Karpas-422 (cell line): ENCODE data around the gene YY1. TPM values are rescaled to one million over a fixed set of nuclear protein-coding genes. Genes with fewer than 3 reads are reported as not detected.
A peak's percentile ranks its signal among the peaks of the same experiment; 100 is the strongest.
"Not testable (repeated sequence)": the region's sequence is repeated elsewhere in the genome, so short reads cannot be mapped to it uniquely, and the experiment has no call there.

Experiments
- DNase-seq: peaks from one replicate; pipeline ENCODE4 v3.0.0-alpha.2; 2015
- H2AFZ ChIP-seq: fragments of 200-600 bp; sonication (generic); 2 replicates; pipeline ENCODE4 v1.6.1; 2014; ENCODE audit warnings: antibody characterized with exemption, low read length, mixed read lengths
- H3K27ac ChIP-seq: fragments of 200-600 bp; sonication (generic); 2 replicates; pipeline ENCODE4 v1.5.1; 2014; ENCODE audit warnings: mild to moderate bottlenecking, low read length, moderate library complexity
- H3K27me3 ChIP-seq: fragments of 200-600 bp; sonication (generic); 2 replicates; pipeline ENCODE4 v1.6.1; 2014; ENCODE audit warnings: low read length, mixed read lengths
- H3K36me3 ChIP-seq: fragments of 200-600 bp; sonication (generic); 2 replicates; pipeline ENCODE4 v1.6.1; 2014; ENCODE audit warnings: low read length, mixed read lengths; ENCODE audit not compliant: insufficient read depth
- H3K4me1 ChIP-seq: fragments of 200-600 bp; sonication (generic); 2 replicates; pipeline ENCODE4 v1.6.1; 2014; ENCODE audit warnings: mild to moderate bottlenecking, low read length, mixed read lengths
- H3K4me2 ChIP-seq: fragments of 200-600 bp; sonication (generic); 2 replicates; pipeline ENCODE4 v1.6.1; 2014; ENCODE audit warnings: low read length, low read depth, mild to moderate bottlenecking; ENCODE audit not compliant: poor library complexity, severe bottlenecking
- H3K4me3 ChIP-seq: fragments of 200-600 bp; sonication (generic); 2 replicates; pipeline ENCODE4 v1.5.1; 2014; ENCODE audit warnings: mild to moderate bottlenecking, antibody characterized with exemption, low read length, mixed read lengths
- H3K79me2 ChIP-seq: fragments of 200-600 bp; sonication (generic); 2 replicates; pipeline ENCODE4 v1.6.1; 2014; ENCODE audit warnings: mild to moderate bottlenecking, low read length, mixed read lengths
- H3K9ac ChIP-seq: fragments of 200-600 bp; sonication (generic); 2 replicates; pipeline ENCODE4 v1.6.0; 2014; ENCODE audit warnings: low read length
- H3K9me2 ChIP-seq: fragments of 200-600 bp; sonication (generic), shearing (Covaris generic); replicated peaks from 2 replicates; pipeline ENCODE4 v1.6.0; 2014; ENCODE audit warnings: mild to moderate bottlenecking, low read length, moderate library complexity; ENCODE audit not compliant: insufficient read depth
- H3K9me3 ChIP-seq: fragments of 300-700, 200-600 bp; sonication (generic); 2 replicates; pipeline ENCODE4 v1.6.1; 2014; ENCODE audit warnings: low read length, mixed read lengths
- H4K20me1 ChIP-seq: fragments of 200-600 bp; sonication (generic); 2 replicates; pipeline ENCODE4 v1.6.1; 2014; ENCODE audit warnings: mild to moderate bottlenecking, antibody characterized with exemption, low read length, low read depth; ENCODE audit not compliant: insufficient read depth
- total RNA-seq: library from RNA; depleted of rRNA; stranded (reverse); fragments of >200 nt; shearing (Covaris generic); gene quantifications from 2 replicates; pipeline ENCODE4 v1.2.3, GENCODE V29; 2014; ENCODE audit warnings: low replicate concordance

Gene YY1
- total RNA-seq, 1 experiment from 2014 or later: 115 TPM

GRCh38 chr14:100305324-100306100, 66.6 kb downstream of the YY1 start:
- Histone ChIP-seq H3K4me3 (peak overlapping the region; percentile 70; the same call in 1 of the 2 replicates), H3K9ac (peak overlapping the region; percentile 69), H3K27ac (no peak overlapping the region), H4K20me1 (peaks cover 16% of the 10 kb centered on the region; the same call in 1 of the 2 replicates), H3K4me1 (peaks cover 33% of the 10 kb centered on the region), H3K36me3 (no peaks in the 10 kb centered on the region), H3K4me2 (peak overlapping the region; percentile 88), H2AFZ (no peak overlapping the region), H3K27me3 (no peaks in the 10 kb centered on the region), H3K9me2 (no peaks in the 10 kb centered on the region), H3K9me3 (no peaks in the 10 kb centered on the region), H3K79me2 (no peaks in the 10 kb centered on the region)
- DNase-seq: no peak

- H3K36me3 ChIP-seq: no peaks in the 10 kb centered on the region
- H3K4me1 ChIP-seq: peaks cover 39% of the 10 kb centered on the region
- peak within 1 kb of the TSS; percentile 88 for H3K4me2 ChIP-seq
- no peak within 1 kb of the TSS for H3K27ac ChIP-seq
- peaks cover 16% of the 10 kb centered on the region; the same call in 1 of the 2 replicates for H4K20me1 ChIP-seq
- H3K79me2 ChIP-seq: no peaks in the 10 kb centered on the region
- H3K27me3 ChIP-seq: no peaks in the 10 kb centered on the region
- H3K9me2 ChIP-seq: no peaks in the 10 kb centered on the region
- no peaks in the 10 kb centered on the region for H3K9me3 ChIP-seq
- H2AFZ ChIP-seq: peak within 1 kb of the TSS; percentile 58; the same call in 1 of the 2 replicates
- peak; percentile 95 for DNase-seq
- peak within 1 kb of the TSS; percentile 69 for H3K9ac ChIP-seq
- peak within 1 kb of the TSS; percentile 70 for H3K4me3 ChIP-seq
Measured at GRCh38 chr14:100306101-100306997, 67.4 kb downstream of the YY1 start, which contains the start of gene SLC25A29. SLC25A29 (minus strand) TSS chr14:100306444; CDS start chr14:100306232, 212 bp downstream.

GRCh38 chr14:100306998-100307765, 68.2 kb downstream of the YY1 start:
- no peak for DNase-seq
- Histone ChIP-seq H3K27ac (no peak overlapping the region), H3K4me2 (peak overlapping the region; percentile 88), H3K36me3 (no peaks in the 10 kb centered on the region), H3K9me3 (no peaks in the 10 kb centered on the region), H3K4me3 (peak overlapping the region; percentile 70), H3K9me2 (no peaks in the 10 kb centered on the region), H3K9ac (peak overlapping the region; percentile 69), H2AFZ (0 out of 2 replicates have a peak overlapping the region, but pooled peaks have one; percentile 58), H3K4me1 (peaks cover 47% of the 10 kb centered on the region), H3K79me2 (no peaks in the 10 kb centered on the region), H3K27me3 (no peaks in the 10 kb centered on the region), H4K20me1 (peaks cover 16% of the 10 kb centered on the region; the same call in 1 of the 2 replicates)

GRCh38 chr14:100307766-100308426, 69.0 kb downstream of the YY1 start:
- Histone ChIP-seq H2AFZ (no peak overlapping the region), H3K27ac (no peak overlapping the region), H3K4me2 (no peak overlapping the region), H3K4me1 (peaks cover 54% of the 10 kb centered on the region), H3K9me2 (no peaks in the 10 kb centered on the region), H4K20me1 (peaks cover 16% of the 10 kb centered on the region; the same call in 1 of the 2 replicates), H3K79me2 (no peaks in the 10 kb centered on the region), H3K9me3 (no peaks in the 10 kb centered on the region), H3K9ac (no peak overlapping the region), H3K36me3 (no peaks in the 10 kb centered on the region), H3K4me3 (no peak overlapping the region), H3K27me3 (no peaks in the 10 kb centered on the region)
- no peak for DNase-seq

GRCh38 chr14:100308427-100308792, 69.5 kb downstream of the YY1 start:
- not testable (repeated sequence) for H3K36me3 ChIP-seq, H2AFZ ChIP-seq, H3K4me3 ChIP-seq

GRCh38 chr14:100309028-100309737, 70.2 kb downstream of the YY1 start:
- Histone ChIP-seq H3K9me2 (no peaks in the 10 kb centered on the region), H4K20me1 (peaks cover 8% of the 10 kb centered on the region; the same call in 1 of the 2 replicates), H3K79me2 (no peaks in the 10 kb centered on the region), H3K4me1 (peaks cover 50% of the 10 kb centered on the region), H3K4me2 (no peak overlapping the region), H3K27ac (no peak overlapping the region), H3K9me3 (no peaks in the 10 kb centered on the region), H3K36me3 (no peaks in the 10 kb centered on the region), H3K9ac (no peak overlapping the region), H2AFZ (no peak overlapping the region), H3K4me3 (no peak overlapping the region), H3K27me3 (no peaks in the 10 kb centered on the region)
- no peak for DNase-seq

More at GRCh38 chr14:100308427-100308792, 69.5 kb downstream of the YY1 start:
- not testable (repeated sequence) for DNase-seq, H3K27ac ChIP-seq, H3K9ac ChIP-seq, H3K9me3 ChIP-seq, H3K4me2 ChIP-seq, H3K27me3 ChIP-seq, H3K79me2 ChIP-seq, H3K9me2 ChIP-seq
- Histone ChIP-seq H3K4me1 (peaks cover 52% of the 10 kb centered on the region), H4K20me1 (peaks cover 16% of the 10 kb centered on the region; the same call in 1 of the 2 replicates)
